OCI-LY3 (cell line): ENCODE measurements around the gene DAP3.

ENCODE experiments used
- H2AFZ ChIP-seq: fragments of 200-600, 300-600 bp; shearing (Covaris generic); 2 replicates; pipeline ENCODE4 v1.6.0; 2014; ENCODE audit warnings: antibody characterized with exemption, low read depth, low read length
- H3K27ac ChIP-seq: fragments of 200-600, 300-600 bp; sonication (generic); 2 replicates; pipeline ENCODE4 v1.5.1; 2014; ENCODE audit warnings: mild to moderate bottlenecking, low read length, moderate library complexity, mixed read lengths
- H3K27me3 ChIP-seq: fragments of 200-600, 300-600 bp; sonication (generic); 2 replicates; pipeline ENCODE4 v1.6.1; 2014; ENCODE audit warnings: low read depth, low read length, mixed read lengths
- H3K36me3 ChIP-seq: fragments of 200-600, 300-600 bp; sonication (generic); replicated peaks from 2 replicates; pipeline ENCODE3; 2014; ENCODE audit warnings: low read depth, low read length, mixed read lengths
- H3K4me1 ChIP-seq: fragments of 300-600, 200-600 bp; sonication (generic); 2 replicates; pipeline ENCODE4 v1.6.1; 2014; ENCODE audit warnings: low read length, mixed read lengths
- H3K4me2 ChIP-seq: fragments of 200-600, 300-600 bp; sonication (generic); 2 replicates; pipeline ENCODE4 v1.6.1; 2014; ENCODE audit warnings: low read length, mixed read lengths
- H3K4me3 ChIP-seq: fragments of 300-600, 200-600 bp; sonication (generic); 2 replicates; pipeline ENCODE4 v1.5.1; 2014; ENCODE audit warnings: antibody characterized with exemption, mild to moderate bottlenecking, low read length, moderate library complexity
- H3K79me2 ChIP-seq: fragments of 300-600, 200-600 bp; shearing (Covaris generic); 2 replicates; pipeline ENCODE4 v1.6.1; 2014; ENCODE audit warnings: mild to moderate bottlenecking, low read length, mixed read lengths
- H3K9ac ChIP-seq: fragments of 300-600, 200-600 bp; shearing (Covaris generic); 2 replicates; pipeline ENCODE4 v1.6.0; 2014; ENCODE audit warnings: mild to moderate bottlenecking, low read length, moderate library complexity
- H3K9me3 ChIP-seq: fragments of 200-600, 300-600 bp; shearing (Covaris generic); 2 replicates; pipeline ENCODE4 v1.6.1; 2014; ENCODE audit warnings: low read length, mixed read lengths; ENCODE audit not compliant: insufficient read depth
- H4K20me1 ChIP-seq: fragments of 200-600, 300-600 bp; sonication (generic); 2 replicates; pipeline ENCODE4 v1.6.1; 2016; ENCODE audit warnings: low read length, mixed read lengths; ENCODE audit not compliant: insufficient read depth
- EZH2phosphoT487 ChIP-seq: fragments of 200-600 bp; shearing (Covaris generic); IDR thresholded peaks from 2 replicates; pipeline ENCODE4 v1.6.1; 2018; ENCODE audit warnings: antibody characterized with exemption, mixed run types, low read depth
- TF ChIP-seq, protein P1 (sequence below): fragments of 200-600, 300-600 bp; sonication (generic); IDR thresholded peaks from 2 replicates; pipeline ENCODE4 v1.5.1; 2014; ENCODE audit warnings: antibody characterized with exemption, low read length, low read depth

Gene DAP3

DNA sequence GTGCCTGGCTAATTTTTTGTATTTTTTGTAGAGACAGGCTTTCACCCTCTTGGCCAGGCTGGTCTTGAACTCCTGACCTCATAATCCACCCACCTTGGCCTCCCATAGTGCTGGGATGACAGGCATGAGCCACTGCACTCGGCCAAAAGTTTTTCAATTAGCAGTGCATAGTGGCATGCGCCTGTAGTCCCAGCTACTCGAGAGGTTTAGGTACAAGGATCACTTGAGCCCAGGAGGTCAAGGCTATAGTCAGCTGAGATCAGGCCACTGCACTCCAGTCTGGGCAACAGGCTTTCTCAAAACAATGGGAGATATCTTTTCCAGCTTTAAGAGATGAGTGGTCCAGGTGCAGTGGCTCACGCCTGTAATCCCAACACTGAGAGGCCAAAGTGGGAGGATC is 30.8 kb downstream of the DAP3 start:
- Histone ChIP-seq H3K4me2 (no peak overlapping the region), H3K9me3 (no peaks in the 10 kb centered on the region), H3K27me3 (no peaks in the 10 kb centered on the region), H3K36me3 (peaks cover 25% of the 10 kb centered on the region), H3K4me1 (peaks cover 32% of the 10 kb centered on the region), H3K4me3 (no peak overlapping the region), H3K9ac (no peak overlapping the region), H2AFZ (no peak overlapping the region), H4K20me1 (no peaks in the 10 kb centered on the region), H3K27ac (no peak overlapping the region), H3K79me2 (peaks cover 42% of the 10 kb centered on the region)
- TF ChIP-seq EZH2phosphoT487: no peak
- TF ChIP-seq, protein P1, sequence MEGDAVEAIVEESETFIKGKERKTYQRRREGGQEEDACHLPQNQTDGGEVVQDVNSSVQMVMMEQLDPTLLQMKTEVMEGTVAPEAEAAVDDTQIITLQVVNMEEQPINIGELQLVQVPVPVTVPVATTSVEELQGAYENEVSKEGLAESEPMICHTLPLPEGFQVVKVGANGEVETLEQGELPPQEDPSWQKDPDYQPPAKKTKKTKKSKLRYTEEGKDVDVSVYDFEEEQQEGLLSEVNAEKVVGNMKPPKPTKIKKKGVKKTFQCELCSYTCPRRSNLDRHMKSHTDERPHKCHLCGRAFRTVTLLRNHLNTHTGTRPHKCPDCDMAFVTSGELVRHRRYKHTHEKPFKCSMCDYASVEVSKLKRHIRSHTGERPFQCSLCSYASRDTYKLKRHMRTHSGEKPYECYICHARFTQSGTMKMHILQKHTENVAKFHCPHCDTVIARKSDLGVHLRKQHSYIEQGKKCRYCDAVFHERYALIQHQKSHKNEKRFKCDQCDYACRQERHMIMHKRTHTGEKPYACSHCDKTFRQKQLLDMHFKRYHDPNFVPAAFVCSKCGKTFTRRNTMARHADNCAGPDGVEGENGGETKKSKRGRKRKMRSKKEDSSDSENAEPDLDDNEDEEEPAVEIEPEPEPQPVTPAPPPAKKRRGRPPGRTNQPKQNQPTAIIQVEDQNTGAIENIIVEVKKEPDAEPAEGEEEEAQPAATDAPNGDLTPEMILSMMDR: no peak

DNA sequence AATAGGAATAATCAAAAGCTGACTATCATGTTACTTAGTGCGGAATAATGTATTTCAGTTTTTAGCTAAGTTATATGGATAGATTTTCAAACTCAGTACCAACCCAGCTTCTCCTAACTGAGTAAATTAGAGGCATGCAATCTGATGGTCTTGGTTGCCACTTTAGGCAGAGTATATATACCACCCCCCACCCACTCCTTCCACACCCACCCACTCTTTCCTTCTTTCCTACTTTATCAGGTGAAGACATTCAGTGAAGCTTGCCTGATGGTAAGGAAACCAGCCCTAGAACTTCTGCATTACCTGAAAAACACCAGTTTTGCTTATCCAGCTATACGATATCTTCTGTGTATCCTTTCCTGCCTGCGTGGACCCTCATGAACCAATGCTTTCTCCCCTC is 36.3 kb downstream of the DAP3 start:
- Histone ChIP-seq H3K9ac (no peak overlapping the region), H3K4me1 (no peaks in the 10 kb centered on the region), H3K9me3 (no peaks in the 10 kb centered on the region), H3K4me3 (no peak overlapping the region), H3K36me3 (peaks cover 25% of the 10 kb centered on the region), H3K79me2 (0 out of 2 replicates have a peak, but pooled peaks cover 3% of the 10 kb centered on the region), H3K4me2 (no peak overlapping the region), H3K27ac (no peak overlapping the region), H4K20me1 (no peaks in the 10 kb centered on the region), H2AFZ (no peak overlapping the region), H3K27me3 (no peaks in the 10 kb centered on the region)
- TF ChIP-seq EZH2phosphoT487: no peak
- TF ChIP-seq, protein P1: no peak

- no peaks in the 10 kb centered on the region for H3K9me3 ChIP-seq
- no peaks in the 10 kb centered on the region for H3K79me2 ChIP-seq
- H2AFZ ChIP-seq: no peak overlapping the region
- no peak overlapping the region for H3K27ac ChIP-seq
- H3K4me2 ChIP-seq: no peak overlapping the region
- no peaks in the 10 kb centered on the region for H3K4me1 ChIP-seq
- no peak overlapping the region for H3K4me3 ChIP-seq
- peaks cover 33% of the 10 kb centered on the region for H3K36me3 ChIP-seq
- TF ChIP-seq EZH2phosphoT487: no peak
- TF ChIP-seq, protein P1: peak; percentile 78
- no peak overlapping the region for H3K9ac ChIP-seq
- no peaks in the 10 kb centered on the region for H4K20me1 ChIP-seq
- no peaks in the 10 kb centered on the region for H3K27me3 ChIP-seq
Observed at GRCh38 chr1:155729031-155729898, 40.4 kb downstream of the DAP3 start.

DNA sequence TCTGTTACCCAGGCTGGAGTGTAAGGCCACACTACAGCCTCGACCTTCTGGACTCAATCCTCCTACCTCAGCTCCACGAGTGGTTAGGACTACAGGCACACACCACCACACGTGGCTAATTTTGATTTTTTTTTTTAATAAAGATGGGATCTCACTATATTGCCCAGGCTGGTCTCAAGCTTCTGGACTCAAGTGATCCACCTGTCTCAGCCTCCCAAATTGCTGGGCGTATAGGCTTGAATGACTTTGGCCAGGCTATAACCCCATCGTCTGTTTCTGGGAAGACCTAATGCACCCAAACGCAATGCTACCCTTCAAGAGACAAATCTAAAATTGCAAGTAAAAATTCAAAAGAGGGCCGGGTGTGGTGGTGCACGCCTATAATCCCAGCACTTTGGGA is 52.1 kb downstream of the DAP3 start:
- no peaks in the 10 kb centered on the region for H3K27me3 ChIP-seq
- no peak overlapping the region for H3K4me3 ChIP-seq
- H3K9ac ChIP-seq: no peak overlapping the region
- TF ChIP-seq, protein P1: no peak
- no peak for TF ChIP-seq EZH2phosphoT487
- H2AFZ ChIP-seq: no peak overlapping the region
- no peaks in the 10 kb centered on the region for H3K9me3 ChIP-seq
- no peaks in the 10 kb centered on the region for H4K20me1 ChIP-seq
- no peak overlapping the region for H3K27ac ChIP-seq
- H3K79me2 ChIP-seq: no peaks in the 10 kb centered on the region
- H3K36me3 ChIP-seq: peaks cover 25% of the 10 kb centered on the region
- peaks cover 4% of the 10 kb centered on the region for H3K4me1 ChIP-seq
- no peak overlapping the region for H3K4me2 ChIP-seq
